K562 (cell line): ENCODE results near the gene S100A7A. TPM values are rescaled to one million over a fixed set of nuclear protein-coding genes. Genes with fewer than 3 reads are reported as not detected.
"Not testable (repeated sequence)": the region's sequence is repeated elsewhere in the genome, so short reads cannot be mapped to it uniquely, and the experiment has no call there.

ENCODE experiments used
- ATAC-seq: fragments of 200-7000 bp; cut with Tn5 transposase; 3 replicates; pipeline ENCODE4 v1.9.1; 2020; ENCODE audit warnings: moderate library complexity
- BruUV-seq: library from RNA; stranded (reverse); fragments of 400-500 nt; replicated peaks from 2 replicates; lab custom pipeline; 2021; lab: Mats Ljungman, UMichigan
- CTCF ChIA-PET: fragments of 300-600 bp; formaldehyde crosslinking; extraction: SDS; loops from one replicate; lab custom pipeline; 2021; ENCODE audit warnings: low intra/inter-chr PET ratio; lab: Yijun Ruan, JAX
- POLR2A ChIA-PET: fragments of 300-600, 350-650 bp; sonication (Branson Sonifier 250); formaldehyde crosslinking; extraction: SDS; loops from one replicate; lab custom pipeline; 2021; ENCODE audit warnings: antibody characterized with exemption, inconsistent platforms; lab: Yijun Ruan, JAX
- DNase-seq, 4 experiments: peaks; one replicate each; pipeline versions ENCODE4 v3.0.0 to v3.0.0-alpha.2; 2011 to 2018; ENCODE audit warnings: low spot score in 3 of 4, mixed read lengths in 3 of 4; ENCODE audit errors: extremely low read depth in 1 of 4
- FAIRE-seq: peaks from 2 replicates; lab custom pipeline; 2011; peaks lifted over from hg19 to GRCh38; lab: Jason Lieb, UNC
- H2AFZ ChIP-seq: 2 replicates; pipeline ENCODE4 v1.6.0; 2011; ENCODE audit warnings: low read depth, low read length, control low read depth, inconsistent platforms
- H3K27ac ChIP-seq: fragments of 200-600 bp; 3 replicates; pipeline ENCODE4 v1.8.0; 2011; ENCODE audit warnings: low read depth, mild to moderate bottlenecking, control low read depth, inconsistent platforms, low read length, moderate library complexity, mixed read lengths; ENCODE audit errors: extremely low read depth
- H3K27me3 ChIP-seq, 2 experiments: fragments of 300-600 bp in 1 of 2; 2 replicates in 1 of 2; 3 replicates in 1 of 2; pipeline versions ENCODE4 v1.6.0 to v1.8.0; 2011; ENCODE audit warnings: inconsistent platforms in 2 of 2, low read length in 2 of 2, mild to moderate bottlenecking in 1 of 2, mixed read lengths in 1 of 2, moderate library complexity in 1 of 2; ENCODE audit not compliant: control insufficient read depth in 2 of 2, insufficient read depth in 2 of 2
- H3K36me3 ChIP-seq: fragments of 300-600 bp; 3 replicates; pipeline ENCODE4 v1.8.0; 2011; ENCODE audit warnings: mild to moderate bottlenecking, low read length, inconsistent platforms; ENCODE audit not compliant: control insufficient read depth, insufficient read depth
- H3K4me1 ChIP-seq, 2 experiments: fragments of 200-600 bp in 1 of 2; replicated peaks in 1 of 2; 2 replicates in 1 of 2; 3 replicates in 1 of 2; pipeline versions ENCODE4 v1.5.1 to v1.8.0; 2011; ENCODE audit warnings: inconsistent platforms in 2 of 2, low read length in 2 of 2, mild to moderate bottlenecking in 1 of 2, mixed read lengths in 1 of 2, moderate library complexity in 1 of 2; ENCODE audit not compliant: control insufficient read depth in 2 of 2, insufficient read depth in 2 of 2
- H3K4me2 ChIP-seq: 2 replicates; pipeline ENCODE4 v1.6.1; 2011; ENCODE audit warnings: low read length, control low read depth, inconsistent platforms, mixed read lengths; ENCODE audit not compliant: insufficient read depth
- H3K4me3 ChIP-seq: fragments of 200-600 bp; sonication (generic), shearing (Covaris generic); 2 replicates; pipeline ENCODE4 v1.5.1; 2016; ENCODE audit warnings: control low read depth, inconsistent platforms
- H3K79me2 ChIP-seq: fragments of 200-600 bp; 3 replicates; pipeline ENCODE4 v1.8.0; 2011; ENCODE audit warnings: low read length, inconsistent platforms; ENCODE audit not compliant: control insufficient read depth, insufficient read depth
- H3K9ac ChIP-seq, 2 experiments: 2 replicates each; pipeline versions ENCODE4 v1.6.0 to v1.6.1; 2011; ENCODE audit warnings: low read depth in 2 of 2, low read length in 2 of 2, control low read depth in 1 of 2, inconsistent platforms in 1 of 2, mild to moderate bottlenecking in 1 of 2, mixed read lengths in 1 of 2; ENCODE audit not compliant: insufficient read depth in 1 of 2
- H3K9me1 ChIP-seq: one replicate; pipeline ENCODE4 v1.6.0; 2011; ENCODE audit warnings: inconsistent platforms, mild to moderate bottlenecking, low read length, moderate library complexity; ENCODE audit not compliant: control insufficient read depth, insufficient read depth
- H3K9me3 ChIP-seq: replicated peaks from 2 replicates; pipeline ENCODE4 v1.5.1; 2011; ENCODE audit warnings: low read depth, low read length, inconsistent platforms; ENCODE audit not compliant: control insufficient read depth, insufficient read depth
- H4K20me1 ChIP-seq: replicated peaks from 2 replicates; pipeline ENCODE4 v1.6.1; 2011; ENCODE audit warnings: low read length, inconsistent platforms, mixed read lengths; ENCODE audit not compliant: control insufficient read depth, insufficient read depth
- ATF7 ChIP-seq: fragments of 450-650 bp; IDR thresholded peaks from 2 replicates; pipeline ENCODE4 v1.7.1; 2014; ENCODE audit warnings: mild to moderate bottlenecking, moderate library complexity
- FOSL1 ChIP-seq: fragments of 200-800 bp; sonication (Bioruptor generic); conservative IDR thresholded peaks from 2 replicates; pipeline ENCODE4 v1.6.1; 2016; ENCODE audit warnings: missing genetic modification characterization, missing compliant biosample characterization
- GTF2E2 ChIP-seq: fragments of 200-800 bp; sonication (Bioruptor generic); IDR thresholded peaks from 2 replicates; pipeline ENCODE4 v1.6.1; 2016; ENCODE audit warnings: missing genetic modification characterization, missing compliant biosample characterization
- POLR3A ChIP-seq: IDR thresholded peaks from 2 replicates; pipeline ENCODE4 v1.6.1; 2011; ENCODE audit warnings: borderline replicate concordance, mild to moderate bottlenecking, moderate library complexity; ENCODE audit not compliant: insufficient read length, insufficient read depth; ENCODE audit errors: extremely low read depth
- WGBS: fragments of 100-300 bp; shearing (Covaris generic); methylation state at CpG from one replicate; pipeline ENCODE4 v1.1.6; 2016; ENCODE audit warnings: low coverage, mixed read lengths; ENCODE audit not compliant: insufficient coverage; ENCODE audit errors: missing lambda C conversion rate; 5-methylcytosine and 5-hydroxymethylcytosine counted together
- in situ Hi-C: fragments of 300-500 bp; cut with MboI; formaldehyde crosslinking; loops from 4 replicates; pipeline ENCODE4 v1.15.0; 2018; ENCODE audit warnings: inconsistent platforms, mixed read lengths
- intact Hi-C: fragments of 100-400 bp; cut with micrococcal nuclease; formaldehyde crosslinking; loops from 2 replicates; pipeline ENCODE4 v1.14.2; 2022
- polyA plus RNA-seq, 8 experiments: library from polyadenylated mRNA; depleted of rRNA in 4 of 8; stranded (reverse) in 5 of 8; unstranded in 3 of 8; fragments of >200 nt; fragmentation: Nextera tagmentation in 2 of 8; fragmentation: Illumina TruSeq in 1 of 8; extraction: Ambion mirVana in 2 of 8; extraction: Trizol in 1 of 8; gene quantifications; 2 replicates each; pipeline versions ENCODE4 v1.2.1 to v1.2.3, GENCODE V29; 2011 to 2014; ENCODE audit warnings: inconsistent platforms in 1 of 8, missing spikeins in 1 of 8
- total RNA-seq, 7 experiments: library from RNA; depleted of rRNA in 6 of 7; stranded (reverse); fragments of >200 nt in 6 of 7; fragmentation: Illumina TruSeq in 2 of 7; extraction: Trizol in 2 of 7; gene quantifications; 2 replicates each; pipeline versions ENCODE4 v1.2.1 to v1.2.3, GENCODE V29; 2011 to 2021; ENCODE audit warnings: low replicate concordance in 1 of 7
- TF ChIP-seq, protein P1 (sequence below): fragments of 250-450 bp; sonication (Bioruptor Pico); IDR thresholded peaks from 2 replicates; pipeline ENCODE4 v1.5.0; 2021; ENCODE audit warnings: mild to moderate bottlenecking, moderate library complexity

The S100A7A gene
- total and polyA plus RNA-seq, 9 of the 15 experiments (the other 6 are each of a cell fraction or from before 2014, with no cell fraction given) = not detected

DNA sequence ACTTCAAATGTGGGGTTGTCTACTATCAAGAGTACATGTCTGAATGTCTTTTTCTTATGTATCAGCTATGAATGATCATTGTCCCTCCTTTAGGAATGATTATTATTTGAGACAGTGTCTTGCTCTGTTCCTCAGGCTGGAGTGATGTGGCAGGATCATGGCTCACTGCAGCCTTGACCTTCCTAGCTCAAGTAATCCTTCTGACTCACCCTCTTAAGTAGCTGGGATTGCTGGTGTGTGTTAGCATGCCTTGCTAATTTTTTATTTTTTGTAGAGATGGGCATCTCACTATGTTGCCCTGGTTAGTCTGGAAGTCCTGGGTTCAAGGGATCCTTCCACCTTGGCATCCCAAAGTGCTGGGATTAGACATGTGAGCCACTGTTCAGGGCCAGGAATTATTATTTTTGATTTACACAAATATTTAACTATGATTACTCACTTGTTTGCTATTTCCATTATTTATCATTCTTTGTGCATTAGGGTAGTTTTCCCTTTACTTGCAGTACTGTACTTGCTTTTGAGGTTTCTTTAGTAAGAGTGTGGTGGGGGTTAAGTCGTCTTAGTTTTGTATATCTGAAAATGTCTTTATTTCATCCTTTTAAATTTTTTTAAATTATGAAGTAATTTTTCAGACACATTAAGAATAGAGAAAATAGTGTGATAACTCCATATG lies 31.3 kb downstream of the S100A7A start:
- intact Hi-C loops (no loop called here), in situ Hi-C loops (no loop called here)
- Histone ChIP-seq H3K27me3 (peaks cover 6 to 18% of the 10 kb centered on the region in 2 experiments; a peak in 3 of 5 replicates), H3K79me2 (no peaks in the 10 kb centered on the region), H3K9ac (no peak overlapping the region), H2AFZ (no peak overlapping the region), H4K20me1 (no peaks in the 10 kb centered on the region), H3K4me3 (no peak overlapping the region), H3K4me1 (no peaks in the 10 kb centered on the region), H3K36me3 (no peaks in the 10 kb centered on the region), H3K27ac (no peak overlapping the region), H3K4me2 (no peak overlapping the region), H3K9me3 (no peaks in the 10 kb centered on the region), H3K9me1 (no peaks in the 10 kb centered on the region)
- WGBS = 0% methylated on average over 1 of the region's 1 CpG
- no TSS peak for BruUV-seq
- no peak for ATAC-seq
- no peak for FAIRE-seq
- ChIA-PET CTCF (interaction anchor here (0.6 kb wide), 1 partner anchor 8 kb away, joined by 3 read pairs; no protein-coding TSS in a partner anchor), POLR2A (no interaction called here)
- DNase-seq = no peak
- TF ChIP-seq ATF7 (no peak), GTF2E2 (tag) (no peak), FOSL1 (tag) (0 out of 2 replicates have a peak, but pooled peaks have one; percentile 20), POLR3A (no peak)
- TF ChIP-seq, protein P1, sequence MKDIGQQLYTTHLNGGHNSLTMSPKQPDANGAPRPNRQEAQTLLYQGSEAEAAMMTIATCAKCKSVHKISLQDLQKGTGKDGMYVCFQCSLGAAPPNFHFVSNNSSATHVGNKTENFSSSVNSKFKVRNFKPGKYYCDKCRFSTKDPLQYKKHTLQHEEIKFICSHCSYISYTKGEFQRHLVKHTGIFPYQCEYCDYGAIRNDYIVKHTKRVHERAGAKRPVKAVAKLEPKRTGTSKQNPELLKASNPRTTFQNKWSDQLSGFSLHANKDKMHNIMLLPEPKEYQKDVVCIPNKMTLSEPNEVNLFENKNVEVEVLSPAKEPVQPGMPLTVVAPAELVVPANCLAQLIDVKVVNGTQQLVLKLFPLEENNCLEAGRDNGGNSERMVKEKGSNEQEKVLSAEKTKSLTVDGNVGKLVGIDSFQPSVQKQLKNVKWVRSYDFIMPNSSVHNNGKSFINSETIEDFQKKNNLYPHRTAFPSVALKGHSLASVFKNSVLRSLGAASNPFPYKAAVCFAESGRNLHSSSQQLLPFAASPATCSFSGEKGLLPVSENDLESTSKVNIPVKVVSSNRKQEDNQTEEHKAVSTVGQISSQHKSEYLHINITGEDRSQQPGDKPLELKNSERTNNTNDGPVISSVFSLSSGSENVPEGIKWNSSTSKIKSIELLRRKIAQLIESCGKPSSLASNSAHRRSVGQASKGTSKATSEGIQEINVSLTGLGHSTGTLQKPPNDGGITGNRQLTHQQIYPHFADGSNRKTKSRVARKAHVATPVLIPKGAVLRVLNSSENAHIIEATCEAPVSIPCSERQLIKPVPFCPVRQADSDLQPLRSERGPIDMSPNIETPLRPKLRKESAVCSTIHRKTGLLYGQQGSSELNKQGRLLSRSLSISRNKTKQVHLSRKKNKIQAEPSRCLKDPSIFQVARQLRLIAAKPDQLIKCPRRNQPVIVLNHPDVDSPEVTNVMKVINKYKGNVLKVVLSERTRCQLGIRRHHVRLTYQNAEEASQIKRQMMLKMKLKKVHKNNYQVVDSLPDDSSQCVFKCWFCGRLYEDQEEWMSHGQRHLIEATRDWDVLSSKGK = no peak

DNA sequence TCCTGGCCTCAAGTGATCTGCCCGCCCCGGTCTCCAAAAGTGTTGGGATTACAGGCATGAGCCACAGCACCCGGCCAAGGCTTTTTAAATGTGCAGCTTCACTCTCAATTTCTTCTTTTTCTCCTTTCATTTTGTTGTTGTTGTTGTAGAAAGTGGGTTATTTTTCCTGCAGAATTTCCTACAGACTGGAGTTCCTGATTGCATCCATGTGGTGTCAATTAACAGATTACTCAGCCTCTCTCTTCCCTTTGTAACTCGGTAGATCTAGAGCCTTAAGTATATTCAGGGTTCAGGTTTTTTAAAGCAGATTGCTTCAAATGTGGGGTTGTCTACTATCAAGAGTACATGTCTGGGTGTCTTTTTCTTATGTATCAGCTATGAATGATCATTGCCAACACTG lies 32.5 kb downstream of the S100A7A start:
- intact Hi-C loops, H3K4me2 ChIP-seq, H3K4me3 ChIP-seq, H3K4me1 ChIP-seq, BruUV-seq, in situ Hi-C loops, H3K79me2 ChIP-seq, POLR2A ChIA-PET, H3K9ac ChIP-seq, H2AFZ ChIP-seq, H3K36me3 ChIP-seq, CTCF ChIA-PET, ATAC-seq, DNase-seq, H3K9me1 ChIP-seq, H3K27ac ChIP-seq, FAIRE-seq, H4K20me1 ChIP-seq, H3K9me3 ChIP-seq: not testable (repeated sequence)
- WGBS = 24% methylated on average over 4 of the region's 4 CpGs
- H3K27me3 ChIP-seq = peaks cover 6 to 10% of the 10 kb centered on the region in 2 experiments; a peak in 3 of 5 replicates
